H1 (cell line): ENCODE results near the gene MORC4.

ENCODE experiments used
- CTCF ChIP-seq, 3 experiments: IDR thresholded peaks; 1 replicate in 2 of 3; 2 replicates in 1 of 3; pipeline versions ENCODE4 v1.5.1 to v1.6.1; 2011; ENCODE audit warnings: low read length in 3 of 3, mild to moderate bottlenecking in 3 of 3, inconsistent platforms in 2 of 3, low read depth in 1 of 3, moderate library complexity in 1 of 3; ENCODE audit not compliant: insufficient read depth in 1 of 3; ENCODE audit errors: control extremely low read depth in 1 of 3
- FOSL1 ChIP-seq: IDR thresholded peaks from 2 replicates; pipeline ENCODE4 v1.6.1; 2011; ENCODE audit warnings: mild to moderate bottlenecking, low read depth, low read length, moderate library complexity; ENCODE audit not compliant: insufficient read depth
- MAX ChIP-seq: IDR thresholded peaks from 2 replicates; pipeline ENCODE4 v1.6.1; 2012; ENCODE audit warnings: inconsistent platforms
- NRF1 ChIP-seq: IDR thresholded peaks from 2 replicates; pipeline ENCODE4 v1.6.1; 2011; ENCODE audit warnings: mild to moderate bottlenecking, low read depth, low read length, improper control_type of control experiment
- POLR2A ChIP-seq, 2 experiments: IDR thresholded peaks; 1 replicate in 1 of 2; 2 replicates in 1 of 2; pipeline ENCODE4 v1.6.1; 2011; ENCODE audit warnings: low read depth in 2 of 2, low read length in 2 of 2, mild to moderate bottlenecking in 2 of 2; ENCODE audit errors: control extremely low read depth in 1 of 2
- TBP ChIP-seq: IDR thresholded peaks from 2 replicates; pipeline ENCODE4 v1.6.1; 2011; ENCODE audit warnings: low read depth, low read length, improper control_type of control experiment
- YY1 ChIP-seq: IDR thresholded peaks from 2 replicates; pipeline ENCODE4 v1.6.1; 2011; ENCODE audit warnings: low read depth, mild to moderate bottlenecking, low read length

- TF ChIP-seq POLR2A (IDR thresholded peaks at IDR 0.05; ENCODE audit: control extremely low read depth in 1 of 2, low read depth in 2 of 2, low read length in 2 of 2) (no peak), CTCF (IDR thresholded peaks at IDR 0.05; ENCODE audit: control extremely low read depth in 1 of 3, insufficient read depth in 1 of 3, low read depth in 1 of 3, low read length in 3 of 3) (no peak), YY1 (no peak), TBP (no peak), NRF1 (no peak), MAX (no peak), FOSL1 (no peak)
Measured at GRCh38 chrX:106903291-106903824, 96.7 kb downstream of the MORC4 start, which contains the start of gene RIPPLY1.
